GM12878 (cell line): Measurements from ENCODE around the gene PLEKHA5. TPM values are rescaled to one million over a fixed set of nuclear protein-coding genes. Genes with fewer than 3 reads are reported as not detected.

Experiments
- ATAC-seq: fragments of 200-7000 bp; cut with Tn5 transposase; 3 replicates; pipeline ENCODE4 v1.9.1; 2020; ENCODE audit warnings: mild to moderate bottlenecking, moderate library complexity
- BruUV-seq: library from RNA; stranded (reverse); fragments of 400-500 nt; replicated peaks from 2 replicates; lab custom pipeline; 2021; lab: Mats Ljungman, UMichigan
- CTCF ChIA-PET: fragments of 300-600 bp; sonication (Branson Sonifier 250); formaldehyde crosslinking; extraction: SDS; loops from one replicate; lab custom pipeline; 2021; ENCODE audit warnings: inconsistent platforms; lab: Yijun Ruan, JAX
- POLR2A ChIA-PET: fragments of 350-600 bp; formaldehyde crosslinking; extraction: SDS; loops from one replicate; lab custom pipeline; 2021; ENCODE audit warnings: inconsistent platforms; lab: Charles Lee
- RAD21 ChIA-PET: fragments of 300-600 bp; sonication (Branson Sonifier 250); formaldehyde crosslinking; loops from one replicate; lab custom pipeline; 2023; ENCODE audit warnings: antibody characterized with exemption; ENCODE audit not compliant: unreplicated experiment; lab: Charles Lee
- SMC1A ChIA-PET: fragments of 300-600 bp; sonication (Branson Sonifier 250); formaldehyde crosslinking; loops from one replicate; lab custom pipeline; 2023; ENCODE audit not compliant: unreplicated experiment, uncharacterized antibody; lab: Charles Lee
- DNase-seq: peaks from one replicate; pipeline ENCODE4 v3.0.0-alpha.2; 2011; ENCODE audit warnings: low read depth, low spot score
- FAIRE-seq: peaks from 3 replicates; lab custom pipeline; 2011; peaks lifted over from hg19 to GRCh38; lab: Jason Lieb, UNC
- H2AFZ ChIP-seq: 2 replicates; pipeline ENCODE4 v1.6.0; 2011; ENCODE audit warnings: low read depth, low read length, control low read depth; ENCODE audit not compliant: control insufficient read depth
- H3K27ac ChIP-seq: 2 replicates; pipeline ENCODE4 v1.5.1; 2011; ENCODE audit warnings: control low read depth; ENCODE audit not compliant: control insufficient read depth, insufficient read depth
- H3K27me3 ChIP-seq, 2 experiments: replicated peaks in 1 of 2; 2 replicates each; pipeline versions ENCODE4 v1.6.0 to v1.6.1; 2011; ENCODE audit warnings: low read length in 1 of 2; ENCODE audit not compliant: control insufficient read depth in 2 of 2, insufficient read depth in 2 of 2
- H3K36me3 ChIP-seq, 2 experiments: 2 replicates each; pipeline ENCODE4 v1.5.1; 2011; ENCODE audit warnings: low read length in 1 of 2; ENCODE audit not compliant: control insufficient read depth in 2 of 2, insufficient read depth in 2 of 2
- H3K4me1 ChIP-seq: 2 replicates; pipeline ENCODE4 v1.6.1; 2011; ENCODE audit warnings: mild to moderate bottlenecking, low read length, moderate library complexity, mixed read lengths; ENCODE audit not compliant: control insufficient read depth, insufficient read depth
- H3K4me2 ChIP-seq: 2 replicates; pipeline ENCODE4 v1.6.0; 2011; ENCODE audit warnings: control low read depth; ENCODE audit not compliant: control insufficient read depth, insufficient read depth
- H3K4me3 ChIP-seq: fragments of 200-600 bp; sonication (generic); 2 replicates; pipeline ENCODE4 v1.5.1; 2016
- H3K79me2 ChIP-seq: 2 replicates; pipeline ENCODE4 v1.6.0; 2011; ENCODE audit warnings: low read length; ENCODE audit not compliant: control insufficient read depth, insufficient read depth
- H3K9ac ChIP-seq: 2 replicates; pipeline ENCODE4 v1.8.0; 2011; ENCODE audit warnings: low read length, control low read depth, mixed read lengths; ENCODE audit not compliant: control insufficient read depth, insufficient read depth
- H3K9me3 ChIP-seq: replicated peaks from 3 replicates; pipeline ENCODE4 v1.5.1; 2011; ENCODE audit warnings: mild to moderate bottlenecking, low read length; ENCODE audit not compliant: control insufficient read depth, insufficient read depth
- H4K20me1 ChIP-seq: 2 replicates; pipeline ENCODE4 v1.6.0; 2011; ENCODE audit not compliant: control insufficient read depth, insufficient read depth
- EP300 ChIP-seq, 2 experiments: fragments of 150-350 bp in 1 of 2; IDR thresholded peaks; 2 replicates each; pipeline ENCODE4 v1.6.1; 2011 to 2012; ENCODE audit warnings: low read depth in 2 of 2, low read length in 2 of 2, borderline replicate concordance in 1 of 2, improper control_type of control experiment in 1 of 2, inconsistent platforms in 1 of 2; ENCODE audit not compliant: control insufficient read depth in 1 of 2
- MTA2 ChIP-seq: fragments of 450-650 bp; IDR thresholded peaks from 2 replicates; pipeline ENCODE4 v1.6.1; 2016; ENCODE audit warnings: low read depth, mild to moderate bottlenecking, moderate library complexity
- PML ChIP-seq: IDR thresholded peaks from 2 replicates; pipeline ENCODE4 v1.6.1; 2012; ENCODE audit warnings: low read length, inconsistent platforms
- RAD51 ChIP-seq: fragments of 450-650 bp; IDR thresholded peaks from 2 replicates; pipeline ENCODE4 v1.6.1; 2016; ENCODE audit warnings: moderate library complexity, mild to moderate bottlenecking, inconsistent platforms
- RUNX3 ChIP-seq: IDR thresholded peaks from 2 replicates; pipeline ENCODE4 v1.6.1; 2012; ENCODE audit warnings: low read length, inconsistent platforms
- SMARCA5 ChIP-seq: fragments of 450-650 bp; IDR thresholded peaks from 2 replicates; pipeline ENCODE4 v1.6.1; 2017; ENCODE audit warnings: mild to moderate bottlenecking
- SP1 ChIP-seq: IDR thresholded peaks from one replicate; pipeline ENCODE4 v1.6.1; 2011; ENCODE audit warnings: low read depth, low read length
- TCF7 ChIP-seq: IDR thresholded peaks from 2 replicates; pipeline ENCODE4 v1.6.1; 2014; ENCODE audit warnings: antibody characterized with exemption, borderline replicate concordance
- ZNF274 ChIP-seq: IDR thresholded peaks from one replicate; pipeline ENCODE4 v1.8.0; 2011; ENCODE audit not compliant: insufficient read length, insufficient read depth
- WGBS: methylation state at CpG from one replicate; pipeline ENCODE4 v1.1.6; 2016; ENCODE audit warnings: low lambda C conversion rate; ENCODE audit not compliant: insufficient replicate concordance, insufficient coverage; ENCODE audit errors: missing lambda C conversion rate; 5-methylcytosine and 5-hydroxymethylcytosine counted together
- in situ Hi-C: fragments of 300-500 bp; cut with MboI; formaldehyde crosslinking; loops from 9 replicates; pipeline ENCODE4 v1.14.3; 2018; ENCODE audit warnings: mixed read lengths
- intact Hi-C: fragments of 100-400 bp; cut with micrococcal nuclease; formaldehyde crosslinking; loops from one replicate; pipeline ENCODE4 v1.14.2; 2022; ENCODE audit not compliant: unreplicated experiment
- polyA plus RNA-seq, 11 experiments: library from polyadenylated mRNA; depleted of rRNA in 4 of 11; unstranded in 6 of 11; stranded (reverse) in 5 of 11; fragments of >200 nt; fragmentation: Nextera tagmentation in 4 of 11; fragmentation: Illumina TruSeq in 1 of 11; extraction: Ambion mirVana in 4 of 11; extraction: Trizol in 1 of 11; gene quantifications; 1 replicate in 1 of 11; 2 replicates in 10 of 11; pipeline versions ENCODE4 v1.2.1 to v1.2.3, GENCODE V29; 2011 to 2016; ENCODE audit warnings: inconsistent platforms in 2 of 11, missing spikeins in 2 of 11, low read depth in 1 of 11
- total RNA-seq, 4 experiments: library from RNA; depleted of rRNA in 3 of 4; stranded (reverse); fragments of >200 nt in 3 of 4; fragmentation: Illumina TruSeq in 1 of 4; extraction: Trizol in 1 of 4; gene quantifications; 2 replicates each; pipeline versions ENCODE4 v1.2.1 to v1.2.3, GENCODE V29; 2013 to 2021
- TF ChIP-seq, protein P1 (sequence below): fragments of 450-650 bp; IDR thresholded peaks from 2 replicates; pipeline ENCODE4 v1.6.1; 2017; ENCODE audit warnings: borderline replicate concordance
- TF ChIP-seq, protein P2 (sequence below): fragments of 450-650 bp; IDR thresholded peaks from 2 replicates; pipeline ENCODE4 v1.6.1; 2018; ENCODE audit warnings: mild to moderate bottlenecking, low read depth, moderate library complexity; ENCODE audit not compliant: partially characterized antibody
- TF ChIP-seq, protein P3 (sequence below): IDR thresholded peaks from 2 replicates; pipeline ENCODE4 v1.6.1; 2011; ENCODE audit warnings: borderline replicate concordance, low read depth, mild to moderate bottlenecking, moderate library complexity, mixed read lengths, low read length; ENCODE audit not compliant: insufficient read depth; ENCODE audit errors: extremely low read length
- TF ChIP-seq, protein P4 (sequence below): fragments of 450-650 bp; IDR thresholded peaks from 2 replicates; pipeline ENCODE4 v1.6.1; 2017; ENCODE audit warnings: mild to moderate bottlenecking, low read depth, inconsistent platforms; ENCODE audit not compliant: poor library complexity, severe bottlenecking

The PLEKHA5 gene
- total and polyA plus RNA-seq, 10 of the 15 experiments (the other 5 are each of a cell fraction or from before 2014, with no cell fraction given) = 0.09 to 0.33 (median 0.18) TPM; not detected in 3

DNA sequence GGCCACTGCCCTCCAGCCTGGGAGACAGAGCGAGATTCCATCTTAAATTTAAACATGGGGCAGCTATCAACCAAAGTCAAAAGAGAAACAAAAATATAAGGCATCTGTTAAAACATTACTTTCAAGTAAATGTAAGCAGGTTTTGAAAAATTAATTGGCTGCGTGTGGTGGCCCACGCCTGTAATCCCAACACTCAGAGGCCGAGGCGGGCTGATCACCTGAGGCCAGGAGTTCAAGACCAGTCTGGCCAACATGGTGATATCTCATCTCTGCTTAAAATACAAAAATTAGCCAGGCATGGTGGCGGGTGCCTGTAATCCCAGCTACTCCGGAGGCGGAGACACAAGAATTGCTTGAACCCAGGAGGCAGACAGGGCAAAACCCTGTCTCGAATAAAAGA lies 82.7 kb downstream of the PLEKHA5 start (continued):
- no peak for TF ChIP-seq EP300 (IDR thresholded peaks at IDR 0.05; ENCODE audit: borderline replicate concordance in 1 of 2, control insufficient read depth in 1 of 2, low read depth in 2 of 2, low read length in 2 of 2)
- TF ChIP-seq TCF7 = no peak
- TF ChIP-seq, protein P1, sequence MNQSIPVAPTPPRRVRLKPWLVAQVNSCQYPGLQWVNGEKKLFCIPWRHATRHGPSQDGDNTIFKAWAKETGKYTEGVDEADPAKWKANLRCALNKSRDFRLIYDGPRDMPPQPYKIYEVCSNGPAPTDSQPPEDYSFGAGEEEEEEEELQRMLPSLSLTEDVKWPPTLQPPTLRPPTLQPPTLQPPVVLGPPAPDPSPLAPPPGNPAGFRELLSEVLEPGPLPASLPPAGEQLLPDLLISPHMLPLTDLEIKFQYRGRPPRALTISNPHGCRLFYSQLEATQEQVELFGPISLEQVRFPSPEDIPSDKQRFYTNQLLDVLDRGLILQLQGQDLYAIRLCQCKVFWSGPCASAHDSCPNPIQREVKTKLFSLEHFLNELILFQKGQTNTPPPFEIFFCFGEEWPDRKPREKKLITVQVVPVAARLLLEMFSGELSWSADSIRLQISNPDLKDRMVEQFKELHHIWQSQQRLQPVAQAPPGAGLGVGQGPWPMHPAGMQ = no peak
- TF ChIP-seq ZNF274 = no peak

DNA sequence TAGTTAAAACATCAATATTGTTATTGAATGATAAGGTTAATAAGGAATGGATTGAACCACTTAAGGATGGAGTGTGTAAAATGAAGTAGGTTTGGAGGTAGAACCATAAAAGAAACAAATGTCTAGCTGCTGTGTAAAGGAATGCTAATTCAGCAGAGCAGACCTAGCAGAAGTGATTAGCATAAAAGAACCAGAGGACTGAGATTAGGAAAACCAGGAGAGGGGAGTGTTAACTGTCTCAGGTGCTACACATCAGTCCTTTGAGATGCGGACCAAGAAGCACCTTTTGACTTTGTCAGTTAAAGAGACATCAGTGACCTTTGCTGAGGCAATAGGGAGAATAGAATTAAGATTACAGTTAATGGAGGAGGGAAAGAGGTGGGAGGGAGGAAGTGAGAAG lies 84.5 kb downstream of the PLEKHA5 start:
- no peak for FAIRE-seq
- 79% methylated on average over 1 of the region's 1 CpG for WGBS
- ChIA-PET POLR2A (no interaction called here), SMC1A (no interaction called here), RAD21 (no interaction called here), CTCF (no interaction called here)
- no peak overlapping the region for H3K9ac ChIP-seq
- no peaks in the 10 kb centered on the region for H3K36me3 ChIP-seq
- H3K4me3 ChIP-seq = no peak overlapping the region
- H2AFZ ChIP-seq = no peak overlapping the region
- H4K20me1 ChIP-seq = no peaks in the 10 kb centered on the region
- H3K27ac ChIP-seq = no peak overlapping the region
- no peak for ATAC-seq
- no TSS peak for BruUV-seq
- intact Hi-C loops = no loop called here
- H3K27me3 ChIP-seq = no peaks in the 10 kb centered on the region
- no peaks in the 10 kb centered on the region for H3K9me3 ChIP-seq
- DNase-seq = no peak
- H3K4me1 ChIP-seq = no peaks in the 10 kb centered on the region
- H3K4me2 ChIP-seq = no peak overlapping the region
- no peaks in the 10 kb centered on the region for H3K79me2 ChIP-seq
- in situ Hi-C loops = no loop called here
- no peak for TF ChIP-seq RUNX3
- no peak for TF ChIP-seq SP1
- TF ChIP-seq, protein P2, sequence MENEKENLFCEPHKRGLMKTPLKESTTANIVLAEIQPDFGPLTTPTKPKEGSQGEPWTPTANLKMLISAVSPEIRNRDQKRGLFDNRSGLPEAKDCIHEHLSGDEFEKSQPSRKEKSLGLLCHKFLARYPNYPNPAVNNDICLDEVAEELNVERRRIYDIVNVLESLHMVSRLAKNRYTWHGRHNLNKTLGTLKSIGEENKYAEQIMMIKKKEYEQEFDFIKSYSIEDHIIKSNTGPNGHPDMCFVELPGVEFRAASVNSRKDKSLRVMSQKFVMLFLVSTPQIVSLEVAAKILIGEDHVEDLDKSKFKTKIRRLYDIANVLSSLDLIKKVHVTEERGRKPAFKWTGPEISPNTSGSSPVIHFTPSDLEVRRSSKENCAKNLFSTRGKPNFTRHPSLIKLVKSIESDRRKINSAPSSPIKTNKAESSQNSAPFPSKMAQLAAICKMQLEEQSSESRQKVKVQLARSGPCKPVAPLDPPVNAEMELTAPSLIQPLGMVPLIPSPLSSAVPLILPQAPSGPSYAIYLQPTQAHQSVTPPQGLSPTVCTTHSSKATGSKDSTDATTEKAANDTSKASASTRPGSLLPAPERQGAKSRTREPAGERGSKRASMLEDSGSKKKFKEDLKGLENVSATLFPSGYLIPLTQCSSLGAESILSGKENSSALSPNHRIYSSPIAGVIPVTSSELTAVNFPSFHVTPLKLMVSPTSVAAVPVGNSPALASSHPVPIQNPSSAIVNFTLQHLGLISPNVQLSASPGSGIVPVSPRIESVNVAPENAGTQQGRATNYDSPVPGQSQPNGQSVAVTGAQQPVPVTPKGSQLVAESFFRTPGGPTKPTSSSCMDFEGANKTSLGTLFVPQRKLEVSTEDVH = no peak
- TF ChIP-seq SMARCA5 = no peak
- TF ChIP-seq PML = no peak
- TF ChIP-seq, protein P3, sequence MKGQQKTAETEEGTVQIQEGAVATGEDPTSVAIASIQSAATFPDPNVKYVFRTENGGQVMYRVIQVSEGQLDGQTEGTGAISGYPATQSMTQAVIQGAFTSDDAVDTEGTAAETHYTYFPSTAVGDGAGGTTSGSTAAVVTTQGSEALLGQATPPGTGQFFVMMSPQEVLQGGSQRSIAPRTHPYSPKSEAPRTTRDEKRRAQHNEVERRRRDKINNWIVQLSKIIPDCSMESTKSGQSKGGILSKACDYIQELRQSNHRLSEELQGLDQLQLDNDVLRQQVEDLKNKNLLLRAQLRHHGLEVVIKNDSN = no peak
- no peak for TF ChIP-seq MTA2
- no peak for TF ChIP-seq RAD51
- TF ChIP-seq, protein P4, sequence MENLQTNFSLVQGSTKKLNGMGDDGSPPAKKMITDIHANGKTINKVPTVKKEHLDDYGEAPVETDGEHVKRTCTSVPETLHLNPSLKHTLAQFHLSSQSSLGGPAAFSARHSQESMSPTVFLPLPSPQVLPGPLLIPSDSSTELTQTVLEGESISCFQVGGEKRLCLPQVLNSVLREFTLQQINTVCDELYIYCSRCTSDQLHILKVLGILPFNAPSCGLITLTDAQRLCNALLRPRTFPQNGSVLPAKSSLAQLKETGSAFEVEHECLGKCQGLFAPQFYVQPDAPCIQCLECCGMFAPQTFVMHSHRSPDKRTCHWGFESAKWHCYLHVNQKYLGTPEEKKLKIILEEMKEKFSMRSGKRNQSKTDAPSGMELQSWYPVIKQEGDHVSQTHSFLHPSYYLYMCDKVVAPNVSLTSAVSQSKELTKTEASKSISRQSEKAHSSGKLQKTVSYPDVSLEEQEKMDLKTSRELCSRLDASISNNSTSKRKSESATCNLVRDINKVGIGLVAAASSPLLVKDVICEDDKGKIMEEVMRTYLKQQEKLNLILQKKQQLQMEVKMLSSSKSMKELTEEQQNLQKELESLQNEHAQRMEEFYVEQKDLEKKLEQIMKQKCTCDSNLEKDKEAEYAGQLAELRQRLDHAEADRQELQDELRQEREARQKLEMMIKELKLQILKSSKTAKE = no peak
